Measurements from ENCODE around the gene ST6GALNAC4.

DNA sequence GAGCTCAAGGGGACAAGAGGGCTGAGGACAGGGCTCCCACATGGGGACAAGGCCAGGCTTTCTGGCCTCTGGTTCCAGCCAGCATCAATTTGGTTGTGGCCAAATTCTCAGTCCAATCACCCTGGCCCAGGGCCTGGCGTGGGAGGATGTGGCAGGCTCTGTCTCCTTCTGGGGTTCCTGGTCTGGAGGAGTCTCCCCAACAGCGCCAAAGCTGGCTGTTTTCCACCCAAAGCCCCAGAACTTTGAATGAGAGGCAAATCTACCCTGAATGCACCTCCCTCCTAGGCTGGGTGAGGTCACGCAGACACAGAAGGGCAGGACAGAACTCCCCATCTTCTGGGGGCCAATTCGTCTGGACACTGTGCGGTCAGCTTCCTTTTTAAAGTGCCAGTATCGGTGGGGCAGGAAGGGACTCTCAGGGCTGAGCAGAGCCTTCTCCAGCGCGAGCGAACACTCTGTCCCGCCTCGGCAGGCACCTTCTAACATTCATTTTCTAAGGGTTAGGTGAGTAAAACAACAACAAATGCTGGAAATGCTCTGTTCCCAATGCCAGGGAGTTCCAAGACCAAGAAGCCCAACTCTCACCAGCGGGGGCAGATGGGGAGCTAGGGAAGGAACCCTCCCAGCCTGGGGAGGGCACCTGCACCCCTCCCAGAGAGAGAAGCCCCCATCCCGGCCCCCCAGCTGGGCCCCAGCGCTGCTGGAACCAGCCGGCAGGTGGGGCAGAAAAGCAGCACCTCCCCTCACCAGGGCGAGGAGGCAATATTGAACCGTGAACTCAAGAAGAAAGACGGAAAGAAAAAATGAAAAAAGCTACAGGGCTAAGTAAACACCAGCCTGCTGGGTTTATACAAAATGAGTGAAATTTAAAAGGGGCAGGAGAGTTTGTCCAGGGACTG, 24.5 kb upstream of the ST6GALNAC4 start:
- no peak for TF ChIP-seq POLR2A (IDR thresholded peaks at IDR 0.05; ENCODE audit: low read depth)
- TF ChIP-seq, protein P1, sequence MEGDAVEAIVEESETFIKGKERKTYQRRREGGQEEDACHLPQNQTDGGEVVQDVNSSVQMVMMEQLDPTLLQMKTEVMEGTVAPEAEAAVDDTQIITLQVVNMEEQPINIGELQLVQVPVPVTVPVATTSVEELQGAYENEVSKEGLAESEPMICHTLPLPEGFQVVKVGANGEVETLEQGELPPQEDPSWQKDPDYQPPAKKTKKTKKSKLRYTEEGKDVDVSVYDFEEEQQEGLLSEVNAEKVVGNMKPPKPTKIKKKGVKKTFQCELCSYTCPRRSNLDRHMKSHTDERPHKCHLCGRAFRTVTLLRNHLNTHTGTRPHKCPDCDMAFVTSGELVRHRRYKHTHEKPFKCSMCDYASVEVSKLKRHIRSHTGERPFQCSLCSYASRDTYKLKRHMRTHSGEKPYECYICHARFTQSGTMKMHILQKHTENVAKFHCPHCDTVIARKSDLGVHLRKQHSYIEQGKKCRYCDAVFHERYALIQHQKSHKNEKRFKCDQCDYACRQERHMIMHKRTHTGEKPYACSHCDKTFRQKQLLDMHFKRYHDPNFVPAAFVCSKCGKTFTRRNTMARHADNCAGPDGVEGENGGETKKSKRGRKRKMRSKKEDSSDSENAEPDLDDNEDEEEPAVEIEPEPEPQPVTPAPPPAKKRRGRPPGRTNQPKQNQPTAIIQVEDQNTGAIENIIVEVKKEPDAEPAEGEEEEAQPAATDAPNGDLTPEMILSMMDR (IDR thresholded peaks at IDR 0.05): no peak
- no peak for TF ChIP-seq POLR2AphosphoS5 (IDR thresholded peaks at IDR 0.05)
- no peak for TF ChIP-seq EP300 (IDR thresholded peaks at IDR 0.05)

All from esophagus muscularis mucosa (tissue), 4 donors.